ENCODE results near the gene COMMD7.
"Not testable (repeated sequence)": the region's sequence is repeated elsewhere in the genome, so short reads cannot be mapped to it uniquely, and the experiment has no call there.

COMMD7 gene

DNA sequence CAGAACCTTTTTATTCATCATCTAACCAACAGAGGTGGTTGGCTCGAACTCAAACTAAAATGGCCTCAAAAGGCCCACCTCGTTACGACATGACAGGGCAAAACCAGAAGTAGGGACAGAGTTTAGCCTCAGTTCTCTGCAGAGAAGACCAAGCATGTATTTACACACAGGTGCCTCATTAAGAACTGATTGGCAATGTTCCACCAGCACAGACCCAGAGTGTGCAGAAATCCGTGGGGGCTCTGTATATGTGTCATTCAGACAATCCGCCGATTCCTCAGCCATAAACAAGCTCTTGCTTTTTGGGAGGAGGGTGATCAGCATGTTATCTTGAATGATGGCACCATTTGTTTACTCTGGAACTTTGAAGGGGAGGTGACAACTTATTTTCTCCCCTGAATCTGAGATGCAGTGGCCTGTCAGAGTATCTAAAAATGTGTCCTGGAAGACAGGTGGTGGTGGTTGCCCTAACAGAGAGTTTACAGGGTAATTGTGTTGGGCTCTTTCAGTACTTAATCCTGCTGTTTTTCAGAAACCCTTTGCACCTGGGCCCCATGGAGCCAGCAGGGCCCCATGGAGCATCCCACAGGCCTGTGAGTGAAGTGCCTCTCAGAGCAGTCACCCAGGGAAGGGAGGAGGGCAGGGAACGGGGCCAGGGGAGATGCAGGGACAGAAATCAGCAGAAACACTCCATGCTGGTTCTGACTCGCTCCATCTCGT lies 40.4 kb downstream of the COMMD7 start:
- Mint-ChIP-seq H3K4me3 (no peak overlapping the region), H3K9me3 (no peaks in the 10 kb centered on the region), H3K4me1 (peaks cover 38% of the 10 kb centered on the region), H3K27ac (peak overlapping the region; percentile 69), H3K27me3 (ENCODE audit: low read depth, poor library complexity) (peaks cover 3% of the 10 kb centered on the region), H3K36me3 (ENCODE audit: low read depth) (peaks cover 33% of the 10 kb centered on the region)
- DNase-seq = no peak
- TF ChIP-seq, protein P1, sequence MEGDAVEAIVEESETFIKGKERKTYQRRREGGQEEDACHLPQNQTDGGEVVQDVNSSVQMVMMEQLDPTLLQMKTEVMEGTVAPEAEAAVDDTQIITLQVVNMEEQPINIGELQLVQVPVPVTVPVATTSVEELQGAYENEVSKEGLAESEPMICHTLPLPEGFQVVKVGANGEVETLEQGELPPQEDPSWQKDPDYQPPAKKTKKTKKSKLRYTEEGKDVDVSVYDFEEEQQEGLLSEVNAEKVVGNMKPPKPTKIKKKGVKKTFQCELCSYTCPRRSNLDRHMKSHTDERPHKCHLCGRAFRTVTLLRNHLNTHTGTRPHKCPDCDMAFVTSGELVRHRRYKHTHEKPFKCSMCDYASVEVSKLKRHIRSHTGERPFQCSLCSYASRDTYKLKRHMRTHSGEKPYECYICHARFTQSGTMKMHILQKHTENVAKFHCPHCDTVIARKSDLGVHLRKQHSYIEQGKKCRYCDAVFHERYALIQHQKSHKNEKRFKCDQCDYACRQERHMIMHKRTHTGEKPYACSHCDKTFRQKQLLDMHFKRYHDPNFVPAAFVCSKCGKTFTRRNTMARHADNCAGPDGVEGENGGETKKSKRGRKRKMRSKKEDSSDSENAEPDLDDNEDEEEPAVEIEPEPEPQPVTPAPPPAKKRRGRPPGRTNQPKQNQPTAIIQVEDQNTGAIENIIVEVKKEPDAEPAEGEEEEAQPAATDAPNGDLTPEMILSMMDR (IDR thresholded peaks at IDR 0.05) = no peak

GRCh38 chr20:32697608-32698007 lies 45.7 kb downstream of the COMMD7 start:
- no peak overlapping the region for H3K4me3 Mint-ChIP-seq
- no peak for DNase-seq
- H3K4me1 Mint-ChIP-seq = peaks cover 13% of the 10 kb centered on the region
- TF ChIP-seq, protein P1 (IDR thresholded peaks at IDR 0.05) = no peak
- H3K36me3 Mint-ChIP-seq (ENCODE audit: low read depth) = peaks cover 21% of the 10 kb centered on the region
- H3K27ac Mint-ChIP-seq = no peak overlapping the region
- no peaks in the 10 kb centered on the region for H3K9me3 Mint-ChIP-seq
- H3K27me3 Mint-ChIP-seq (ENCODE audit: low read depth, poor library complexity) = no peaks in the 10 kb centered on the region

DNA sequence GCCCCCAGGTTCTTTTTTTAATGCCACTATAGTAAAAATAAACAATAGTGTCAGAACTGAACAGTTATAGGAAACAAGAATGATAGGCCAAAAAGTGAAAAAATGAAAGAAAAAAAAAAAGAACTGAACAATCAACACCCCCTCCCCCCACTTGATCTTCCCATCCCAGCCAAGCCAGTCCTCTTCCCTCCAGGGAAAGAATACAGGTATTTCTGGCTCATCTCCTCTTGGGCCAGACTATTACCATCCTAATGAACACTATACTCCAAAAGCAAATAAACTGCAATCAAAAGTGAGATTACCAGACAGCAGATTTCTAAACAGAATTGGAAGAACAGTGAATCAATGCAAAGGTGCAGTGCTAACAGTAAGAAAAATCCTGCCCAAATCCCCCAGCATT lies 48.2 kb downstream of the COMMD7 start:
- H3K4me1 Mint-ChIP-seq = peaks cover 9% of the 10 kb centered on the region
- peaks cover 6% of the 10 kb centered on the region for H3K27me3 Mint-ChIP-seq (ENCODE audit: low read depth, poor library complexity)
- no peak overlapping the region for H3K4me3 Mint-ChIP-seq
- H3K36me3 Mint-ChIP-seq (ENCODE audit: low read depth) = peaks cover 16% of the 10 kb centered on the region
- H3K9me3 Mint-ChIP-seq = no peaks in the 10 kb centered on the region
- TF ChIP-seq, protein P1 (IDR thresholded peaks at IDR 0.05) = no peak
- DNase-seq = no peak
- H3K27ac Mint-ChIP-seq = peak overlapping the region; percentile 47

DNA sequence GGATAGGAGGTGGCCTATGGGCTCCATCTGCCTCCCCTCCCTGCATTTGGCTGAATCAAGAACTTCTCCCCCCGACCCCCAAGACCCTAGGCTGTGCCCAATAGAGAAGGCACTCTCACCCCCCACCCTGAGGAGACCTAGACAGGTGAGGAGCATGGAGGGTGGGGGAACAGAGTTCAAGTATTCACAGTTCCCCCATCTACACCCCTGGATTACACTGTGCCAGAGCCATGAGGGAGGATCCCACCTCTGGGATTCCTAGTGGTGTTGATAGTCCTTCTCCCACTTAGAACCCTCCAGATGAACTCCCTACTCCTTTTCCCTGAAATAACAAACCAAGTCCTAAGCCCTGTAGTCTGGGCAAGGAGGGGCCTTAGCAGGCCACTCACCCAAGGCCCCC lies 54.3 kb downstream of the COMMD7 start:
- not testable (repeated sequence) for H3K4me3 Mint-ChIP-seq; H3K9me3 Mint-ChIP-seq; H3K27me3 Mint-ChIP-seq (ENCODE audit: low read depth, poor library complexity); H3K27ac Mint-ChIP-seq; DNase-seq; H3K36me3 Mint-ChIP-seq (ENCODE audit: low read depth)
- H3K4me1 Mint-ChIP-seq = peaks cover 21% of the 10 kb centered on the region

GRCh38 chr20:32687180-32687532 lies 56.1 kb downstream of the COMMD7 start:
- Mint-ChIP-seq H3K4me3 (no peak overlapping the region), H3K27me3 (ENCODE audit: low read depth, poor library complexity) (peaks cover 2% of the 10 kb centered on the region), H3K27ac (no peak overlapping the region), H3K36me3 (ENCODE audit: low read depth) (peaks cover under 1% of the 10 kb centered on the region), H3K9me3 (no peaks in the 10 kb centered on the region), H3K4me1 (peaks cover 31% of the 10 kb centered on the region)
- DNase-seq = no peak
- TF ChIP-seq, protein P1 (IDR thresholded peaks at IDR 0.05) = no peak

DNA sequence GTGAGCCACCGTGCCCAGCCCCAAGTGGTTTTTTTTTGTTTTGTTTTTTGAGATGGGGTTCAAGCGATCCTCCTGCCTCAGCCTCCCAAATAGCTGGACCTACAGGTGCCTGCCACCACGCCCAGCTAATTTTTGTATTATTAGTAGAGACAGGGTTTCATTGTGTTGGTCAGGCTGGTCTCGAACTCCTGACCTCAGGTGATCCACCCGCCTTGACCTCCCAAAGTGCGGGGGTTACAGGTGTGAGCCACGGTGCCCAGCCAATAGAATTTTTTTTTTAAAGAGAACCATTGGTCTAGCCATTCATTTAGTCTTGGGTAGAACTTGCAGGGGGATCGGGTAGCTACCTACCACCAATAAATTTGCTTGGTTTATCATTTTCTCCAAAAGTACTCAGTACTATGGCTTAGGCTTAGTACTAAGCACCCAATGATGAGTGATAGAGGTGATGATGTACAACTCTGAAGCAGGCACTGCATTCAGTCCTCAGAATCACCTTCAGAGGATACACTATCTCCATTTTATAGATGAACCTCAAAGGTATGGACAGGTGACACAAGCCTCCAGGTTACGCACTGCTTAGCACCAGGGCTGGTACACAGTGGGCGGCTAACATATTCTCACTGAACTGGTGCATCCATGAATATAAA lies 56.6 kb downstream of the COMMD7 start:
- Mint-ChIP-seq H3K27me3 (ENCODE audit: low read depth, poor library complexity) (no peaks in the 10 kb centered on the region), H3K4me1 (peaks cover 35% of the 10 kb centered on the region), H3K4me3 (no peak overlapping the region), H3K9me3 (no peaks in the 10 kb centered on the region), H3K36me3 (ENCODE audit: low read depth) (no peaks in the 10 kb centered on the region), H3K27ac (no peak overlapping the region)
- no peak for DNase-seq
- TF ChIP-seq, protein P1 (IDR thresholded peaks at IDR 0.05) = no peak
